Neural cell (in vitro differentiated cells): Measurements from ENCODE around the gene CSKMT. TPM values are rescaled to one million over a fixed set of nuclear protein-coding genes. Genes with fewer than 3 reads are reported as not detected.
A peak's percentile ranks its signal among the peaks of the same experiment; 100 is the strongest.

Source experiments
- H2AFZ ChIP-seq: fragments of 200-600, 300-800 bp; sonication (generic), shearing (Covaris generic); 2 replicates; pipeline ENCODE4 v1.6.0; 2014; ENCODE audit warnings: low read depth, mild to moderate bottlenecking, antibody characterized with exemption, low read length, moderate library complexity
- H3F3A ChIP-seq: fragments of 200-600 bp; shearing (Covaris generic); 2 replicates; pipeline ENCODE4 v1.6.1; 2016; ENCODE audit warnings: mild to moderate bottlenecking, moderate library complexity, mixed read lengths, antibody characterized with exemption, low read length; ENCODE audit not compliant: insufficient read depth, poor library complexity, severe bottlenecking
- H3K27ac ChIP-seq: fragments of 200-600, 300-800 bp; sonication (generic), shearing (Covaris generic); 2 replicates; pipeline ENCODE4 v1.5.1; 2014; ENCODE audit warnings: mild to moderate bottlenecking, low read length, moderate library complexity
- H3K27me3 ChIP-seq: fragments of 300-800, 200-600 bp; sonication (generic), shearing (Covaris generic); 2 replicates; pipeline ENCODE4 v1.6.0; 2014; ENCODE audit warnings: mild to moderate bottlenecking, low read depth, low read length, moderate library complexity; ENCODE audit not compliant: insufficient read depth
- H3K36me3 ChIP-seq: fragments of 300-800, 200-600 bp; sonication (generic), shearing (Covaris generic); 2 replicates; pipeline ENCODE4 v1.5.1; 2014; ENCODE audit warnings: mild to moderate bottlenecking, antibody characterized with exemption, low read length, moderate library complexity; ENCODE audit not compliant: insufficient read depth
- H3K4me2 ChIP-seq: fragments of 300-800, 200-600 bp; sonication (generic), shearing (Covaris generic); 2 replicates; pipeline ENCODE4 v1.6.0; 2014; ENCODE audit warnings: mild to moderate bottlenecking, low read length
- H3K4me3 ChIP-seq: fragments of 300-800, 200-600 bp; sonication (generic), shearing (Covaris generic); 2 replicates; pipeline ENCODE4 v1.5.1; 2014; ENCODE audit warnings: mild to moderate bottlenecking, low read length, moderate library complexity
- H3K79me2 ChIP-seq: fragments of 200-600 bp; shearing (Covaris generic); replicated peaks from 2 replicates; pipeline ENCODE4 v1.6.0; 2014; ENCODE audit warnings: mild to moderate bottlenecking, low read length, moderate library complexity; ENCODE audit not compliant: insufficient read depth
- H3K9ac ChIP-seq: fragments of 300-800, 200-600 bp; sonication (generic), shearing (Covaris generic); 2 replicates; pipeline ENCODE4 v1.6.1; 2016; ENCODE audit warnings: mild to moderate bottlenecking, low read length, mixed read lengths
- H3K9me2 ChIP-seq: fragments of 200-600 bp; shearing (Covaris generic); 2 replicates; pipeline ENCODE4 v1.6.1; 2016; ENCODE audit warnings: mild to moderate bottlenecking, low read length, mixed read lengths; ENCODE audit not compliant: insufficient read depth
- H3K9me3 ChIP-seq: fragments of 200-600, 300-800 bp; sonication (generic), shearing (Covaris generic); 2 replicates; pipeline ENCODE4 v1.6.1; 2016; ENCODE audit warnings: mild to moderate bottlenecking, mixed run types, low read length, moderate library complexity, mixed read lengths
- H4K20me1 ChIP-seq: fragments of 200-600 bp; shearing (Covaris generic); 2 replicates; pipeline ENCODE4 v1.6.1; 2016; ENCODE audit warnings: mild to moderate bottlenecking, mixed run types; ENCODE audit not compliant: insufficient read depth
- CTCF ChIP-seq: fragments of 450-650 bp; IDR thresholded peaks from 2 replicates; pipeline ENCODE4 v1.5.1; 2014; ENCODE audit warnings: antibody characterized with exemption, mild to moderate bottlenecking, moderate library complexity; ENCODE audit not compliant: poor library complexity, severe bottlenecking
- EP300 ChIP-seq: fragments of 450-650 bp; conservative IDR thresholded peaks from 2 replicates; pipeline ENCODE4 v1.6.1; 2014; ENCODE audit warnings: antibody characterized with exemption, mild to moderate bottlenecking, moderate library complexity; ENCODE audit not compliant: poor library complexity, severe bottlenecking
- EZH2 ChIP-seq: fragments of 200-600, 300-800 bp; shearing (Covaris generic), sonication (generic); IDR thresholded peaks from 2 replicates; pipeline ENCODE4 v1.6.1; 2014; ENCODE audit warnings: antibody characterized with exemption, low read length, borderline replicate concordance, mild to moderate bottlenecking; ENCODE audit not compliant: insufficient read depth, poor library complexity, severe bottlenecking
- MXI1 ChIP-seq: fragments of 450-650 bp; conservative IDR thresholded peaks from 2 replicates; pipeline ENCODE4 v1.6.1; 2014; ENCODE audit warnings: antibody characterized with exemption, mild to moderate bottlenecking; ENCODE audit not compliant: poor library complexity, severe bottlenecking
- RAD21 ChIP-seq: fragments of 450-650 bp; conservative IDR thresholded peaks from 2 replicates; pipeline ENCODE4 v1.6.1; 2014; ENCODE audit warnings: antibody characterized with exemption, mild to moderate bottlenecking, moderate library complexity
- REST ChIP-seq: IDR thresholded peaks from 2 replicates; pipeline ENCODE4 v1.6.1; 2012; ENCODE audit warnings: borderline replicate concordance
- SMC3 ChIP-seq: fragments of 450-650 bp; conservative IDR thresholded peaks from 2 replicates; pipeline ENCODE4 v1.6.1; 2014; ENCODE audit warnings: antibody characterized with exemption, mild to moderate bottlenecking, moderate library complexity; ENCODE audit not compliant: poor library complexity
- TAF1 ChIP-seq: IDR thresholded peaks from 2 replicates; pipeline ENCODE4 v1.6.1; 2012; ENCODE audit warnings: low read depth
- polyA plus RNA-seq: library from polyadenylated mRNA; depleted of rRNA; stranded (reverse); fragments of >200 nt; gene quantifications from 2 replicates; pipeline ENCODE4 v1.2.3, GENCODE V29; 2014

Gene CSKMT
- polyA plus RNA-seq, 1 donor from 2014 or later = 16.0 TPM

- Histone ChIP-seq H3K36me3 (no peaks in the 10 kb centered on the region), H3K27ac (peak overlapping the region; percentile 95), H3K9ac (peak overlapping the region; percentile 96), H3K4me2 (peak overlapping the region; percentile 78), H3K4me3 (peak overlapping the region; percentile 95), H3K9me2 (no peaks in the 10 kb centered on the region), H3K9me3 (no peaks in the 10 kb centered on the region), H3F3A (no peaks in the 10 kb centered on the region), H4K20me1 (no peaks in the 10 kb centered on the region), H2AFZ (no peak overlapping the region), H3K27me3 (no peaks in the 10 kb centered on the region), H3K79me2 (peaks cover 10% of the 10 kb centered on the region)
- TF ChIP-seq TAF1 = no peak
- no peak for TF ChIP-seq REST
- no peak for TF ChIP-seq RAD21
- no peak for TF ChIP-seq CTCF
- no peak for TF ChIP-seq SMC3
Observed at GRCh38 chr11:62666259-62666926, 1.3 kb downstream of the CSKMT start.

GRCh38 chr11:62667460-62667859, 2.3 kb downstream of the CSKMT start:
- no peak overlapping the region for H2AFZ ChIP-seq
- no peak overlapping the region for H3K4me3 ChIP-seq
- H3K79me2 ChIP-seq = peaks cover 10% of the 10 kb centered on the region
- no peaks in the 10 kb centered on the region for H4K20me1 ChIP-seq
- no peaks in the 10 kb centered on the region for H3K27me3 ChIP-seq
- no peaks in the 10 kb centered on the region for H3K9me2 ChIP-seq
- no peak for TF ChIP-seq RAD21
- no peak for TF ChIP-seq CTCF
- TF ChIP-seq REST = no peak
- no peak for TF ChIP-seq TAF1
- no peak for TF ChIP-seq EZH2
- TF ChIP-seq MXI1 = no peak
- no peak for TF ChIP-seq EP300
- no peak overlapping the region for H3K27ac ChIP-seq
- no peak overlapping the region for H3K9ac ChIP-seq
- H3F3A ChIP-seq = no peaks in the 10 kb centered on the region
- H3K9me3 ChIP-seq = no peaks in the 10 kb centered on the region
- H3K4me2 ChIP-seq = no peak overlapping the region
- H3K36me3 ChIP-seq = no peaks in the 10 kb centered on the region
